ENCODE measurements around the gene CRIP3.

DNA sequence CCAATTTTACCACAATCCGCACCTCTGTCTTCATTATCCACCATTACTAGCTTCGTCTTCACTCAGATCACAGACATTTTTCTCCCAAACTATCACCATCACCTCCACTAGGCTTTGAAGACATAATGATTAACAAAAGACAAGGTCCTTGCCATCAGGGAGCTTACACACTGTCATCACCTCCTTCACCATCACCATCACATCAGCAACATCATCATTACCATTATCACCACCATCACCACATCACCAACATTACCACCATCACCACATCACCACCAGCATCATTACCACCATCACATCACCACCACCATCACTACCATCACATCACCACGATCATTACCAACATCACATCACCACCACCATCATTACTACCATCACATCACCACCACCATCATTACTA, 14.9 kb downstream of the CRIP3 start:
- TF ChIP-seq MAX (IDR thresholded peaks at IDR 0.05; ENCODE audit: low read depth, low read length), result no peak
- TF ChIP-seq BRCA1 (IDR thresholded peaks at IDR 0.05; ENCODE audit: low read depth, low read length), result no peak
- no peak for TF ChIP-seq E4F1 (IDR thresholded peaks at IDR 0.05; ENCODE audit: borderline replicate concordance, partially characterized antibody)
- TF ChIP-seq CTCF (IDR thresholded peaks at IDR 0.05 in 2 of 3, conservative IDR thresholded peaks at IDR 0.05 in 1 of 3; ENCODE audit: control insufficient read depth in 2 of 3, extremely low read depth in 1 of 3, insufficient read depth in 1 of 3, low read depth in 3 of 3, low read length in 3 of 3), result no peak
- TF ChIP-seq CHD4 (IDR thresholded peaks at IDR 0.05), result no peak
- no peak for TF ChIP-seq POLR2A (IDR thresholded peaks at IDR 0.05; ENCODE audit: low read depth, low read length)
- no peak for TF ChIP-seq SUPT20H (IDR thresholded peaks at IDR 0.05; ENCODE audit: borderline replicate concordance, control insufficient read depth, low read depth, low read length)
- no peak for TF ChIP-seq YY1 (IDR thresholded peaks at IDR 0.05; ENCODE audit: low read depth, low read length)
- no peak for TF ChIP-seq ZNF622 (IDR thresholded peaks at IDR 0.05)
- no peak for TF ChIP-seq ZNF274 (IDR thresholded peaks at IDR 0.05; ENCODE audit: insufficient read depth, insufficient read length)
- TF ChIP-seq, protein P1, sequence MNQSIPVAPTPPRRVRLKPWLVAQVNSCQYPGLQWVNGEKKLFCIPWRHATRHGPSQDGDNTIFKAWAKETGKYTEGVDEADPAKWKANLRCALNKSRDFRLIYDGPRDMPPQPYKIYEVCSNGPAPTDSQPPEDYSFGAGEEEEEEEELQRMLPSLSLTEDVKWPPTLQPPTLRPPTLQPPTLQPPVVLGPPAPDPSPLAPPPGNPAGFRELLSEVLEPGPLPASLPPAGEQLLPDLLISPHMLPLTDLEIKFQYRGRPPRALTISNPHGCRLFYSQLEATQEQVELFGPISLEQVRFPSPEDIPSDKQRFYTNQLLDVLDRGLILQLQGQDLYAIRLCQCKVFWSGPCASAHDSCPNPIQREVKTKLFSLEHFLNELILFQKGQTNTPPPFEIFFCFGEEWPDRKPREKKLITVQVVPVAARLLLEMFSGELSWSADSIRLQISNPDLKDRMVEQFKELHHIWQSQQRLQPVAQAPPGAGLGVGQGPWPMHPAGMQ (IDR thresholded peaks at IDR 0.05; ENCODE audit: borderline replicate concordance), result no peak
- TF ChIP-seq SPI1 (IDR thresholded peaks at IDR 0.05; ENCODE audit: borderline replicate concordance, insufficient read depth, low read depth, low read length), result no peak
- TF ChIP-seq NR2F1 (conservative IDR thresholded peaks at IDR 0.05), result no peak
- TF ChIP-seq GABPA (IDR thresholded peaks at IDR 0.05; ENCODE audit: low read depth), result no peak
